ENCODE data around the gene ROR1.
"Not testable (repeated sequence)": the region's sequence is repeated elsewhere in the genome, so short reads cannot be mapped to it uniquely, and the experiment has no call there.

The ROR1 gene

DNA sequence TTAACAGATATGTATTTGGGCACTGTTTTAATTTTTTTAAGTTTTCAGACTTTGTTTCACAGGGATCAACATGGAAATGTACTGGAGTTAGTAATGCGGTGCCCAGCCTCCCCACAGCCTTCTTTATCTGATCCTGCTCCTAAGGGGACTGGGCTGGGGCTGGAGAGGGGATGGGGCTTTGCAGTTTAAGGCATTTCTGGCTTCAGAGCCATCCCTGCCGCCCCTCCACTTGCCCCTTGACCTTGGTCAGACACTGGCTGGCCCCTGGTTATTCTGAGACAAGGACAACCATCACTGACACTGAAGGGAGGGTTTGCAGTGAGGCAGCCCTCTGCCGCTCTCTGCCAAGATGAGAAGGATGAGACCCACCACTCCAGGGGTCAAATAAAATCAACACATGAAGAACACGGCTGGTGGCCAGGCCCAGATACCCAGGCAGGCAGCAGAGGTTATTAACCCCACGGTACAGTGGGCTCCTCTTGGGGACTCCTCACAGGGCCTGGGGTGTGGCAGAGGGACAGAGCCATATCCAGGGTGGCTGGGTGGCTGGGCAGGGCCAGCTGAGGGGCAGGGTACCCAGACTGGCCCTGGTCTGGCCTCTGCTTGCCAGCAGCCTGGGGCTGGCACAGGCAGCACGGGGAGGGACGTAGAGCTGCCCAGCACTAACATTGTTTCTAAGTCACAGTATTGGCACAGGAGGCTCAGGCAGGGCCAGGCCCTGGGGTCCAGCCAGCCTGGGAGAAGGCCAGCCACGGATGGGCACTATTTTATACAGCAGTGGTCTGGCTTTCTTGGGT is 422.5 kb downstream of the ROR1 start:
- DNase-seq: no peak

- no peak for DNase-seq
These were observed 423.3 kb downstream of the ROR1 start for GRCh38 chr1:64197076-64197475.

GRCh38 chr1:64199154-64199553 is 425.3 kb downstream of the ROR1 start:
- DNase-seq: no peak

DNA sequence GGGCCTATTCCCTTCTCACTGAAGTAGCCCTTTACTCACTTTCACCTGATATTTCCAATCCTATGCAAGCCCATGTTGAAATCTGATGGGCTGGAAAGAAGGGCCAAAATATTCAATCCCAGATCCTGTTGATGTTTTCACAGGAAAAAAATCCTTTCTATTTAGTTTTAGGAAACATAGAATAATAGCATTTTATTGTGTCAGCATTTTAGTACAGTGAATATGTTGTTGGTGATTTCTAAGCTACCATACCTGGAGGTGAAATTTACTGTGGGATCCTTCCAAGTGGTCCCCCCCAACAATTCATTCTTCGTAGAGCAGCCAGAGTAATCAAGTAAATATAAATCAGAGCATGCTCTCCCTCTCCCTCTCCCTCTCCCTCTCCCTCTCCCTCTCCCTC is 426.2 kb downstream of the ROR1 start:
- DNase-seq: no peak

GRCh38 chr1:64203420-64203819 is 429.6 kb downstream of the ROR1 start, which contains the start of gene UBE2U:
Gene UBE2U, plus strand, starts transcription at chr1:64203623. Its CDS starts 428 bp downstream, at chr1:64204051.
- DNase-seq: no peak

DNA sequence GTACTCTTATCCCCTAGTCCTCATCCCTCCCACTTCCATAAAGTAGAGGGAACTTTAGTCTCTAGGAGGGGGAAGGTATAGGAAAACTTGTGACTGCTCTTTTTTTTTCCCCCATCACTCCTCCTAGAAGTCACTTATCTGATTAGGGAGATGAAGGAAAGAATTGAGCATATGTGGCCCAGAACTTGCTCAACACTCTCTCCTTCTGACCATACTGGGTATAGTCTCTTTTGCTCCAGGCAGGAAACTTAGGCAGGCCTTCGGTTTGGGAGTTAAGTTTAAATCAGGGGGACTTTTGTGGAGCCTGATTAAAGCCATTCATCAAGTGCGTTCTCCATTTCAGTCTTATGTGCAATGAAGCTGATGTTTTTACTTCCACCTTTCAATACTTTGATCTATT is 435.4 kb downstream of the ROR1 start:
- DNase-seq: no peak

DNA sequence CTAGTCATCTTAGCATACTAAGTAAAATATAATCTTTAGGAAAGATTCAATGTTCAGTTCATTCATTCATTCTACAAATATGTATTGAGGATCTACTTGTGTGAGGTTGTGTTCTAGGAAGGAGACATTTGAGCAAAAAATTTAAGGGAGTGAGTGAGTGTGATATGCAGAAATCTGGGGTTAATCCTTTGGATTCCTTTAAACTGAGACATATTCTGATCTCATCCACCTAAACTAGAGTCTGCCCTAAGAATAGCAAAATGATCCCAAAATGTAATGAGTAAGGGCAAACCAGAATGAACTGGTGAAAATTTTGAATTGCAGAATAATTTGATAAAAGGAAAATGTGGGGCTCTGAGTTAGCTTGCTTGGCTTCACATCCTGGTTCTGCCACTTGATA is 438.2 kb downstream of the ROR1 start:
- no peak for DNase-seq

- no peak for DNase-seq
These were observed 441.8 kb downstream of the ROR1 start for GRCh38 chr1:64215576-64215975.

GRCh38 chr1:64220241-64220640 is 446.4 kb downstream of the ROR1 start:
- DNase-seq: no peak

- DNase-seq: no peak
These were observed 449.7 kb downstream of the ROR1 start for GRCh38 chr1:64223329-64224151.

DNA sequence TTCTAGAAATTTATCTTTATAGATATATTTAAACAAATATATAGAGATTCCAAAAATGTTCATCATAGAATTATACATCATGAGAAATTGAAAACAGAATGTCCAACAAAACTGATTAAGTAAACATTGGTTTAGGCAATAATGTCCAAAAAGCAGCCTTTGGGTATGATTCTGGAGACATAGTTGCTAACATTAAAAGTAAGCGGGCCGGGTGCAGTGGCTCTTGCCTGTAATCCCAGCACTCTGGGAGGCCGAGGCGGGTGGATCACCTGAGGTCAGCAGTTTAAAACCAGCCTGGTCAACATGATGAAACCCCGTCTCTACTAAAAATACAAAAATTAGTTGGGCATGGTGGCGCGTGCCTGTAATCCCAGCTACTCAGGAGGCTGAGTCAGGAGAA is 450.4 kb downstream of the ROR1 start:
- not testable (repeated sequence) for DNase-seq

DNA sequence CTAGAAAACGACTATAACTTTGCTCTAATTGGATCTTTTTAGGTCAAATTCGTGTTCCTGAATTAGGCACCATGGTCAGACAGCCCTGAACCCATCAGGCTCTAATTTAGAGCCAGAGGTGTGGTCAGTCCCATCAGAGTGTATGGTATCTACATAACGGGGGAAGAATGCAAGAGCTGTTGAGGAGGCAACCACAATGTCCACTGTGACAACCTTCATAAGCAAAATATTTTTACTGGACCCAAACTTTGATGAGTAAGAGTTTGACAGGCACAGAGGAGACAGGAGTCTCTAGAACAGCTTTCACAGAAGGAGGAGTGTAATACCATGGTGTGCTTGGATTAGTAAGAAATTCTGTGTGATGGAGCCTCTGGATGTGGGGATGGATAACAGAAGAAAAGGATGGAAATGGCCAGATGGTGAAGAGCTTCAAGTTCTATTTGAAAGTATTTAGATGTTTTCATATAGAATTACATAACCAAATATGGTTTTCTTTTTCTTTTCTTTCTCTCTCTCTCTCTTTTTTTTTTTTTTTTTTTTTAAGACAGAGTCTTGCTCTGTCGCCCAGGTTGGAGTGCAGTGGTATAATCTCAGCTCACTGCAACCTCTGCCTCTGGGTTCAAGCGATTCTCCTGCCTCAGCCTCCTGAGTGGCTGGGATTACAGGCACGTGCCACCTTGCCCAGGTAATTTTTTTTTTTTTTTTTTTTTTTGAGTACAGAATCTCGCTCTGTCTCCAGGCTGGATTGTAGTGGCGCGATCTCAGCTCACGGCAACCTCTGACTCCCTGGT is 454.5 kb downstream of the ROR1 start:
- no peak for DNase-seq

GRCh38 chr1:64229307-64229706 is 455.5 kb downstream of the ROR1 start:
- no peak for DNase-seq
